SK-N-SH (cell line): Measurements from ENCODE around the gene INTS1. TPM values are rescaled to one million over a fixed set of nuclear protein-coding genes. Genes with fewer than 3 reads are reported as not detected.

Experiments used
- CTCF ChIA-PET: fragments of 300-600, 350-600 bp; formaldehyde crosslinking; extraction: SDS; loops from one replicate; lab custom pipeline; 2021; lab: Yijun Ruan, JAX
- POLR2A ChIA-PET: fragments of 350-600 bp; sonication (Branson Sonifier 250); formaldehyde crosslinking; extraction: SDS; loops from one replicate; lab custom pipeline; 2020; ENCODE audit warnings: antibody characterized with exemption, inconsistent platforms; lab: Yijun Ruan, JAX
- DNase-seq: peaks from one replicate; pipeline ENCODE4 v3.0.0; 2012
- H2AFZ ChIP-seq: fragments of 200-600 bp; sonication (generic); 2 replicates; pipeline ENCODE4 v1.8.1; 2016; ENCODE audit warnings: antibody characterized with exemption, mild to moderate bottlenecking, low read depth
- H3F3A ChIP-seq: fragments of 200-600 bp; sonication (generic); replicated peaks from 2 replicates; pipeline ENCODE3; 2016; ENCODE audit warnings: antibody characterized with exemption, mild to moderate bottlenecking; ENCODE audit not compliant: insufficient read depth
- H3K27ac ChIP-seq, 2 experiments: fragments of 200-500 bp in 1 of 2; fragments of 200-600 bp in 1 of 2; sonication (Bioruptor generic) in 1 of 2; sonication (generic), shearing (Covaris generic) in 1 of 2; 2 replicates each; pipeline versions ENCODE4 v1.5.1 to v1.6.1; 2014 to 2016; ENCODE audit warnings: low read depth in 2 of 2, inconsistent platforms in 1 of 2, low read length in 1 of 2, mild to moderate bottlenecking in 1 of 2, mixed read lengths in 1 of 2
- H3K27me3 ChIP-seq: fragments of 200-600 bp; sonication (generic), shearing (Covaris generic); 2 replicates; pipeline ENCODE4 v1.6.1; 2016; ENCODE audit warnings: mixed run types; ENCODE audit not compliant: insufficient read depth
- H3K36me3 ChIP-seq, 2 experiments: fragments of 200-500 bp in 1 of 2; fragments of 200-600 bp in 1 of 2; sonication (Bioruptor generic) in 1 of 2; sonication (generic) in 1 of 2; replicated peaks in 1 of 2; 2 replicates each; pipeline versions ENCODE3 to v1.5.1; 2014 to 2016; ENCODE audit warnings: low read length in 1 of 2, mild to moderate bottlenecking in 1 of 2; ENCODE audit not compliant: insufficient read depth in 2 of 2, control insufficient read depth in 1 of 2
- H3K4me1 ChIP-seq, 2 experiments: fragments of 200-500 bp in 1 of 2; fragments of 200-600 bp in 1 of 2; sonication (Bioruptor generic) in 1 of 2; sonication (generic), shearing (Covaris generic) in 1 of 2; 2 replicates each; pipeline versions ENCODE4 v1.5.1 to v1.6.1; 2014 to 2016; ENCODE audit warnings: low read depth in 1 of 2, low read length in 1 of 2, mixed run types in 1 of 2; ENCODE audit not compliant: insufficient read depth in 2 of 2, control insufficient read depth in 1 of 2
- H3K4me2 ChIP-seq: fragments of 200-600 bp; sonication (generic), shearing (Covaris generic); 2 replicates; pipeline ENCODE4 v1.6.1; 2017; ENCODE audit warnings: mixed run types
- H3K4me3 ChIP-seq, 2 experiments: fragments of 200-500 bp in 1 of 2; fragments of 200-600 bp in 1 of 2; sonication (Bioruptor generic) in 1 of 2; sonication (generic), shearing (Covaris generic) in 1 of 2; 2 replicates each; pipeline versions ENCODE4 v1.5.1 to v1.8.1; 2014 to 2016; ENCODE audit warnings: low read depth in 2 of 2, inconsistent platforms in 1 of 2, low read length in 1 of 2, mild to moderate bottlenecking in 1 of 2, mixed read lengths in 1 of 2, moderate library complexity in 1 of 2
- H3K79me2 ChIP-seq: fragments of 200-600 bp; sonication (generic); 2 replicates; pipeline ENCODE4 v1.8.1; 2017; ENCODE audit warnings: mild to moderate bottlenecking; ENCODE audit not compliant: insufficient read depth
- H3K9ac ChIP-seq: fragments of 200-600 bp; sonication (generic); 2 replicates; pipeline ENCODE4 v1.6.1; 2017; ENCODE audit warnings: mixed run types
- H3K9me2 ChIP-seq: fragments of 200-600 bp; sonication (generic); 2 replicates; pipeline ENCODE4 v1.6.1; 2017; ENCODE audit warnings: mixed run types
- H3K9me3 ChIP-seq: fragments of 200-600 bp; sonication (generic); 2 replicates; pipeline ENCODE4 v1.6.1; 2017; ENCODE audit warnings: mixed run types, mild to moderate bottlenecking, moderate library complexity
- H4K20me1 ChIP-seq: fragments of 200-600 bp; sonication (generic); 2 replicates; pipeline ENCODE4 v1.6.1; 2017; ENCODE audit warnings: mild to moderate bottlenecking, mixed run types; ENCODE audit not compliant: insufficient read depth
- CHD2 ChIP-seq: fragments of 150-350 bp; IDR thresholded peaks from 2 replicates; pipeline ENCODE4 v1.6.1; 2018; ENCODE audit warnings: low read length; ENCODE audit not compliant: partially characterized antibody
- ELF1 ChIP-seq: IDR thresholded peaks from 2 replicates; pipeline ENCODE4 v1.4.0; 2012
- FOSL2 ChIP-seq: IDR thresholded peaks from 2 replicates; pipeline ENCODE4 v1.4.0; 2012; ENCODE audit warnings: low read depth, mild to moderate bottlenecking, moderate library complexity, borderline replicate concordance
- GABPA ChIP-seq: IDR thresholded peaks from 2 replicates; pipeline ENCODE4 v1.4.0; 2012; ENCODE audit warnings: low read depth, mild to moderate bottlenecking
- MXI1 ChIP-seq: IDR thresholded peaks from 2 replicates; pipeline ENCODE4 v1.6.1; 2012; ENCODE audit warnings: mild to moderate bottlenecking, low read depth, low read length, improper control_type of control experiment
- NRF1 ChIP-seq: IDR thresholded peaks from 2 replicates; pipeline ENCODE4 v1.6.1; 2012; ENCODE audit warnings: low read depth, mild to moderate bottlenecking, low read length
- POLR2AphosphoS5 ChIP-seq: IDR thresholded peaks from 2 replicates; pipeline ENCODE4 v1.6.1; 2012; ENCODE audit warnings: low read depth, low read length
- RAD21 ChIP-seq: IDR thresholded peaks from 2 replicates; pipeline ENCODE4 v1.6.1; 2012; ENCODE audit warnings: mild to moderate bottlenecking, low read length
- RXRA ChIP-seq: IDR thresholded peaks from 2 replicates; pipeline ENCODE4 v1.4.0; 2012; ENCODE audit warnings: low read depth, mild to moderate bottlenecking, borderline replicate concordance
- SMC3 ChIP-seq: IDR thresholded peaks from 2 replicates; pipeline ENCODE4 v1.6.1; 2012; ENCODE audit warnings: low read depth, low read length, improper control_type of control experiment
- TAF1 ChIP-seq: IDR thresholded peaks from 2 replicates; pipeline ENCODE4 v1.6.1; 2012; ENCODE audit warnings: low read depth, mild to moderate bottlenecking, low read length, moderate library complexity, borderline replicate concordance
- TEAD4 ChIP-seq: IDR thresholded peaks from 2 replicates; pipeline ENCODE4 v1.4.0; 2012; ENCODE audit warnings: mild to moderate bottlenecking, borderline replicate concordance; ENCODE audit not compliant: insufficient read depth
- USF1 ChIP-seq: IDR thresholded peaks from 2 replicates; pipeline ENCODE4 v1.4.0; 2012; ENCODE audit warnings: low read depth, borderline replicate concordance
- WGBS: methylation state at CpG from one replicate; pipeline ENCODE4 v1.1.6; 2017; ENCODE audit warnings: low lambda C conversion rate; 5-methylcytosine and 5-hydroxymethylcytosine counted together
- polyA plus RNA-seq, 3 experiments: library from polyadenylated mRNA; depleted of rRNA; stranded (reverse); fragments of >200 nt; gene quantifications; 2 replicates each; pipeline ENCODE4 v1.2.3, GENCODE V29; 2012
- TF ChIP-seq, protein P1 (sequence below): IDR thresholded peaks from 2 replicates; pipeline ENCODE4 v1.4.0; 2012; ENCODE audit warnings: low read depth, borderline replicate concordance
- TF ChIP-seq, protein P2 (sequence below): IDR thresholded peaks from 2 replicates; pipeline ENCODE4 v1.6.1; 2012; ENCODE audit warnings: mild to moderate bottlenecking, low read depth, low read length, moderate library complexity
- TF ChIP-seq, protein P3 (sequence below): fragments of 150-350 bp; IDR thresholded peaks from 2 replicates; pipeline ENCODE4 v1.6.1; 2017; ENCODE audit warnings: antibody characterized with exemption, low read length, low read depth, borderline replicate concordance

Gene INTS1
- polyA plus RNA-seq, 1 of the 3 experiments (the other 2 are of a cell fraction), result 48.1 TPM

DNA sequence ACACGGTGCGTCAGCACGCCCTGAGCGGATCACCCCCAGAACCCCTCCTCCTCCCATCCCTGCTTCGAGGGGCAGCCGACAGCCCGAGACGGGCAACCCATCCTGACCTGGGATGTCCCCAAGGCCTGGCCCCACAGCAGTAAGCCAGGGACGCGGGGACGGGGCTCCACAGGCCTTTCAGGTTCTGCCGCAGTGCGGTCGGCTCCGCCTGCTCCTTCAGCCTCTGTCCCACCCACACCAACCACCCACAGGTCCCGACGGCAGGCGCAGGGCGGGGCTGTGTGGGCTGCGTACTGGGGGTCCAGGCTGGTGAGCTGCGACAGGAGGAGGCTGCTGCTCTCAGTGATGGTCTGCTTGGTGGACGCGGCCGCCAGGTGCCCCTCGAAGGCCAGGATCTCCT lies 16.7 kb downstream of the INTS1 start:
- H3K9me2 ChIP-seq, result no peaks in the 10 kb centered on the region
- no peaks in the 10 kb centered on the region for H3K79me2 ChIP-seq
- peaks cover 37 to 87% of the 10 kb centered on the region in 2 experiments for H3K36me3 ChIP-seq
- H3K27ac ChIP-seq, result no peak overlapping the region
- no peak for DNase-seq
- ChIA-PET POLR2A (interaction anchor here (2.0 kb wide), 1 partner anchor 13 kb away, joined by 6 read pairs; no protein-coding TSS in a partner anchor), CTCF (interaction anchor here (9.8 kb wide), 1 partner anchor 14 kb away, joined by 104 read pairs; no protein-coding TSS in a partner anchor)
- H3K9ac ChIP-seq, result no peak overlapping the region
- H3K27me3 ChIP-seq, result no peaks in the 10 kb centered on the region
- H3K4me3 ChIP-seq, result no peak overlapping the region
- H2AFZ ChIP-seq, result no peak overlapping the region
- no peak for TF ChIP-seq TAF1
- WGBS, result 97% methylated on average over 13 of the region's 25 CpGs
- no peaks in the 10 kb centered on the region for H3K4me1 ChIP-seq
- no peaks in the 10 kb centered on the region for H3K9me3 ChIP-seq
- no peaks in the 10 kb centered on the region; the same call in 1 of the 2 replicates for H4K20me1 ChIP-seq
- H3K4me2 ChIP-seq, result no peak overlapping the region
- no peaks in the 10 kb centered on the region for H3F3A ChIP-seq

DNA sequence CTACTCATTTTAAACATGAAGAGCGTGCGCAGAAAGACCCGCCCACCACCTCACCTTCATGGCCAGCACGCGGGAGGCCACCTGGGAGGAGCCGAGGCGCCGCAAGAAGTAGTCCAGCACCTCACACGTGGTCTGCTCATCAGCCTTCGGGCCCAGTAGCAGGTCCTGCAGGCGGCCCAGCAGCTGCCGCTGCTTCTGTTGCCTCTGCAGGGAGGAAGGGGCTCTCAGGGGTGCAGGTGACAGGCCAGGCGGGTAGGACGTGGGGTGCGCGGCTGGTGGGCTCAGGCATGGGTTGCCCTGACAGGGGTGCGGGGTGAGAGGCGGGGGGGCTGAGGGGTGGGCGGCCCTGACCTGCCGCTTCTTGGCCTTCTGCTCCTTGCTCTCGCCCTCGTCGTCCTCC lies 17.6 kb downstream of the INTS1 start:
- CTCF ChIA-PET, result interaction anchor here (9.8 kb wide), 1 partner anchor 13 kb away, joined by 104 read pairs; no protein-coding TSS in a partner anchor

More for the DNA sequence above, 17.6 kb downstream of the INTS1 start:
- Histone ChIP-seq H4K20me1 (no peaks in the 10 kb centered on the region; the same call in 1 of the 2 replicates), H3K9me2 (no peaks in the 10 kb centered on the region), H3K4me3 (no peak overlapping the region), H3K36me3 (peaks cover 39 to 86% of the 10 kb centered on the region in 2 experiments), H3K4me2 (no peak overlapping the region), H3F3A (no peaks in the 10 kb centered on the region), H2AFZ (no peak overlapping the region), H3K9me3 (no peaks in the 10 kb centered on the region), H3K27ac (no peak overlapping the region), H3K4me1 (no peaks in the 10 kb centered on the region), H3K79me2 (no peaks in the 10 kb centered on the region), H3K27me3 (no peaks in the 10 kb centered on the region), H3K9ac (no peak overlapping the region)
- DNase-seq, result no peak
- 94% methylated on average over 19 of the region's 23 CpGs for WGBS
- POLR2A ChIA-PET, result no interaction called here
- TF ChIP-seq, protein P1, sequence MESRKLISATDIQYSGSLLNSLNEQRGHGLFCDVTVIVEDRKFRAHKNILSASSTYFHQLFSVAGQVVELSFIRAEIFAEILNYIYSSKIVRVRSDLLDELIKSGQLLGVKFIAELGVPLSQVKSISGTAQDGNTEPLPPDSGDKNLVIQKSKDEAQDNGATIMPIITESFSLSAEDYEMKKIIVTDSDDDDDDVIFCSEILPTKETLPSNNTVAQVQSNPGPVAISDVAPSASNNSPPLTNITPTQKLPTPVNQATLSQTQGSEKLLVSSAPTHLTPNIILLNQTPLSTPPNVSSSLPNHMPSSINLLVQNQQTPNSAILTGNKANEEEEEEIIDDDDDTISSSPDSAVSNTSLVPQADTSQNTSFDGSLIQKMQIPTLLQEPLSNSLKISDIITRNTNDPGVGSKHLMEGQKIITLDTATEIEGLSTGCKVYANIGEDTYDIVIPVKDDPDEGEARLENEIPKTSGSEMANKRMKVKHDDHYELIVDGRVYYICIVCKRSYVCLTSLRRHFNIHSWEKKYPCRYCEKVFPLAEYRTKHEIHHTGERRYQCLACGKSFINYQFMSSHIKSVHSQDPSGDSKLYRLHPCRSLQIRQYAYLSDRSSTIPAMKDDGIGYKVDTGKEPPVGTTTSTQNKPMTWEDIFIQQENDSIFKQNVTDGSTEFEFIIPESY, result no peak
- TF ChIP-seq USF1 (no peak), SMC3 (no peak), MXI1 (no peak), RXRA (no peak), RAD21 (no peak), CHD2 (no peak), TEAD4 (no peak), ELF1 (no peak), POLR2AphosphoS5 (no peak), NRF1 (no peak), FOSL2 (no peak), GABPA (no peak)
- TF ChIP-seq, protein P2, sequence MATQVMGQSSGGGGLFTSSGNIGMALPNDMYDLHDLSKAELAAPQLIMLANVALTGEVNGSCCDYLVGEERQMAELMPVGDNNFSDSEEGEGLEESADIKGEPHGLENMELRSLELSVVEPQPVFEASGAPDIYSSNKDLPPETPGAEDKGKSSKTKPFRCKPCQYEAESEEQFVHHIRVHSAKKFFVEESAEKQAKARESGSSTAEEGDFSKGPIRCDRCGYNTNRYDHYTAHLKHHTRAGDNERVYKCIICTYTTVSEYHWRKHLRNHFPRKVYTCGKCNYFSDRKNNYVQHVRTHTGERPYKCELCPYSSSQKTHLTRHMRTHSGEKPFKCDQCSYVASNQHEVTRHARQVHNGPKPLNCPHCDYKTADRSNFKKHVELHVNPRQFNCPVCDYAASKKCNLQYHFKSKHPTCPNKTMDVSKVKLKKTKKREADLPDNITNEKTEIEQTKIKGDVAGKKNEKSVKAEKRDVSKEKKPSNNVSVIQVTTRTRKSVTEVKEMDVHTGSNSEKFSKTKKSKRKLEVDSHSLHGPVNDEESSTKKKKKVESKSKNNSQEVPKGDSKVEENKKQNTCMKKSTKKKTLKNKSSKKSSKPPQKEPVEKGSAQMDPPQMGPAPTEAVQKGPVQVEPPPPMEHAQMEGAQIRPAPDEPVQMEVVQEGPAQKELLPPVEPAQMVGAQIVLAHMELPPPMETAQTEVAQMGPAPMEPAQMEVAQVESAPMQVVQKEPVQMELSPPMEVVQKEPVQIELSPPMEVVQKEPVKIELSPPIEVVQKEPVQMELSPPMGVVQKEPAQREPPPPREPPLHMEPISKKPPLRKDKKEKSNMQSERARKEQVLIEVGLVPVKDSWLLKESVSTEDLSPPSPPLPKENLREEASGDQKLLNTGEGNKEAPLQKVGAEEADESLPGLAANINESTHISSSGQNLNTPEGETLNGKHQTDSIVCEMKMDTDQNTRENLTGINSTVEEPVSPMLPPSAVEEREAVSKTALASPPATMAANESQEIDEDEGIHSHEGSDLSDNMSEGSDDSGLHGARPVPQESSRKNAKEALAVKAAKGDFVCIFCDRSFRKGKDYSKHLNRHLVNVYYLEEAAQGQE, result no peak
- TF ChIP-seq, protein P3, sequence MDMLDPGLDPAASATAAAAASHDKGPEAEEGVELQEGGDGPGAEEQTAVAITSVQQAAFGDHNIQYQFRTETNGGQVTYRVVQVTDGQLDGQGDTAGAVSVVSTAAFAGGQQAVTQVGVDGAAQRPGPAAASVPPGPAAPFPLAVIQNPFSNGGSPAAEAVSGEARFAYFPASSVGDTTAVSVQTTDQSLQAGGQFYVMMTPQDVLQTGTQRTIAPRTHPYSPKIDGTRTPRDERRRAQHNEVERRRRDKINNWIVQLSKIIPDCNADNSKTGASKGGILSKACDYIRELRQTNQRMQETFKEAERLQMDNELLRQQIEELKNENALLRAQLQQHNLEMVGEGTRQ, result no peak
